ENCODE results near the gene WDR75.

DNA sequence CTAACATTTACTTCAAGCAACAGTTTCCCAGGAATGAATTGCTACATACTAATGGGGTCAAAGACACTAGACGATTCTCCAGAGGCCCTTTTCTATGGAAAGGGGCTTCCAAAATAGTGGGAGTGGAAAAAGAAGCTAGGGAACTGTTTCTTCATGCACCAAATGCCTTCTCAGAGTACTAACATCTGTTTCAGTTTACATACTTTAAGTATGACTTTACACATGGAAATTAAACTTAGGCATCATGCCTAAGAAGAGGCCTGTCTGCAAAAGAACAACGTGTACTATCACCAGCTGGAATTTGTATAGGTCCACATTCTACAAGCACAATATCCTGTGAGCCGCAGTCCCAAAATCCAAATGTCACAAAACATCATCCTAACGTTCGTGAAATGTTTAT, 29.4 kb upstream of the WDR75 start:
- TF ChIP-seq POLR2A (IDR thresholded peaks at IDR 0.05) (no peak), CTCF (IDR thresholded peaks at IDR 0.05 in 8 of 11, conservative IDR thresholded peaks at IDR 0.05 in 3 of 11) (no peak)

Data from spleen (tissue), 7 donors.